Ramos (cell line): ENCODE data around the gene LTBP3.

ENCODE experiments used
- in situ Hi-C: fragments of 300-500 bp; cut with MboI; formaldehyde crosslinking; loops from one replicate; pipeline ENCODE4 v1.14.3; 2022; ENCODE audit warnings: low sequenced_read_pairs; ENCODE audit not compliant: unreplicated experiment

The LTBP3 gene

GRCh38 chr11:65498977-65499712 lies 59.0 kb downstream of the LTBP3 start, which contains the start of gene MALAT1:
Gene MALAT1, plus strand, starts transcription at chr11:65499045.
- in situ Hi-C loops = no loop called here

- in situ Hi-C loops = no loop called here
Observed at GRCh38 chr11:65498727-65498976, 59.5 kb downstream of the LTBP3 start.

DNA sequence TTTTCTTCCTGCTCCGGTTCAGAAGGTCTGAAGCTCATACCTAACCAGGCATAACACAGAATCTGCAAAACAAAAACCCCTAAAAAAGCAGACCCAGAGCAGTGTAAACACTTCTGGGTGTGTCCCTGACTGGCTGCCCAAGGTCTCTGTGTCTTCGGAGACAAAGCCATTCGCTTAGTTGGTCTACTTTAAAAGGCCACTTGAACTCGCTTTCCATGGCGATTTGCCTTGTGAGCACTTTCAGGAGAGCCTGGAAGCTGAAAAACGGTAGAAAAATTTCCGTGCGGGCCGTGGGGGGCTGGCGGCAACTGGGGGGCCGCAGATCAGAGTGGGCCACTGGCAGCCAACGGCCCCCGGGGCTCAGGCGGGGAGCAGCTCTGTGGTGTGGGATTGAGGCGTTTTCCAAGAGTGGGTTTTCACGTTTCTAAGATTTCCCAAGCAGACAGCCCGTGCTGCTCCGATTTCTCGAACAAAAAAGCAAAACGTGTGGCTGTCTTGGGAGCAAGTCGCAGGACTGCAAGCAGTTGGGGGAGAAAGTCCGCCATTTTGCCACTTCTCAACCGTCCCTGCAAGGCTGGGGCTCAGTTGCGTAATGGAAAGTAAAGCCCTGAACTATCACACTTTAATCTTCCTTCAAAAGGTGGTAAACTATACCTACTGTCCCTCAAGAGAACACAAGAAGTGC lies 60.0 kb downstream of the LTBP3 start:
- in situ Hi-C loops = no loop called here

DNA sequence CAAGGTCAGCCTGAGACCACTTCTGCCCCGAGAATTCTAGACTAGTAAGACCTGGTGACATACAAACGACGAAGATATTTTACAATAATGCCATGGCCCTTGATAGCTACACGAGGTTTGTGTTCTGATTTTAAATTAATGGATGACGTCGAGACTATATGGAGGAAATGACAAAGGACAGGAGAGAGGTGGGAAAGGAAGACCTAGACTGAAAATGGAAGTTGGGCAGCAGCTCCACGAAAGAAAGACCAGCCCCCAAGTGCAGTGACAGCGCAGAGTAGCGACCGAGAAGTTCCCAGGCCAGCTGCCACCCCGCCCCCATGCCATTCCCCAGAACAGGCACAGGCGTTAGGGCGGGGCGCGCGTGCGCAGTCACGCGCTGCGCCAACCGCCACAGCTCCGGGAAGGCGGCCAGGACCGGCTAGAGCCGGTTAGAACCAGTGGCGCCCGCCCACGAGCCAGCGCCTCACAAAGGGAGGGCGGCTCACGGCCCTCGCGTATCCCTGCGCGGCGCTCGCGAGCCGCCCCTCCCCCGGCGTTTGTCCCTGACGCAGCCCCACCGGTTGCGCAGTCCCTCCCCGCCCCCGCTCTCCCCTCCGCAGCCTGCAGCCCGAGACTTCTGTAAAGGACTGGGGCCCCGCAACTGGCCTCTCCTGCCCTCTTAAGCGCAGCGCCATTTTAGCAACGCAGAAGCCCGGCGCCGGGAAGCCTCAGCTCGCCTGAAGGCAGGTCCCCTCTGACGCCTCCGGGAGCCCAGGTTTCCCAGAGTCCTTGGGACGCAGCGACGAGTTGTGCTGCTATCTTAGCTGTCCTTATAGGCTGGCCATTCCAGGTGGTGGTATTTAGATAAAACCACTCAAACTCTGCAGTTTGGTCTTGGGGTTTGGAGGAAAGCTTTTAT lies 60.8 kb downstream of the LTBP3 start:
- in situ Hi-C loops = no loop called here

DNA sequence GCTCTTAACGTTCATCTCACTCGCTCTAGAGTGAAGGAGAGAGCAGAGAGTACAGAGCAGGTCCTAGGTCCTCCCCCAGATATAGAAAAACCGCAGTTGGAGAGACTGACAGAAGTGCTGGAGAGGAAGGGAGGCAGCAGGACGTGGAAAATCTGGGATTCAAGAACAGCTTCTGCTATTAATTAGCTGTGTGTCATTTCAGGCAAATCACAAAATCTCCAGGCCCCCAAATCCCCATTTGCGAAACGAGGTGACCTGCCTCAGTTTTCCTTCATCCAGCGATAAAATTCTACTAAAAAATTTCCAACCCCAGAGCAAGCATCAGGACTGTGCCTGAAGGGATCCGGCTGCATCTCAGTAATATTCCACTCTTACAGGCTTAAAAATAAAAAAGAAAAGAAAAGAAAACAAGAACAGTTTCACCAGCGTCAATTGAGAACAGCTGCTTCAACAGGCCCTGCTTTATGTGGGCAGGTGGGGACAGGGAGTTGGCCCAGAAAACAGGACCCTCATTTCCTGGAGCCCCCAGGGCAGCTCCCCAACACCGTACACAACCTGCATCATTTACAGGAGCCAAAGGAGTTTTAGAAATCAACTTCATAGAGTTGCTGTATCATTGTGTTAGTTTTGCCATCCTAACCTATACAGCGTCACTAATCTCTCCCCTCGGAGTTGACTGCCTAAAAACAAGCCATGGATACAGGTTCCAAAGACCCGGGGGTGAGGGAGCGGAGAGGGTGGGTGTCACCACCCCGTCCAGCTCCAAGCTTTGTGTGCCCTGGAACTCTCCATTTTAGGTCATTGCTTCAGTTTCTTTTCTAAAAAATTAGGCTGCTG lies 61.6 kb downstream of the LTBP3 start:
- in situ Hi-C loops = no loop called here

DNA sequence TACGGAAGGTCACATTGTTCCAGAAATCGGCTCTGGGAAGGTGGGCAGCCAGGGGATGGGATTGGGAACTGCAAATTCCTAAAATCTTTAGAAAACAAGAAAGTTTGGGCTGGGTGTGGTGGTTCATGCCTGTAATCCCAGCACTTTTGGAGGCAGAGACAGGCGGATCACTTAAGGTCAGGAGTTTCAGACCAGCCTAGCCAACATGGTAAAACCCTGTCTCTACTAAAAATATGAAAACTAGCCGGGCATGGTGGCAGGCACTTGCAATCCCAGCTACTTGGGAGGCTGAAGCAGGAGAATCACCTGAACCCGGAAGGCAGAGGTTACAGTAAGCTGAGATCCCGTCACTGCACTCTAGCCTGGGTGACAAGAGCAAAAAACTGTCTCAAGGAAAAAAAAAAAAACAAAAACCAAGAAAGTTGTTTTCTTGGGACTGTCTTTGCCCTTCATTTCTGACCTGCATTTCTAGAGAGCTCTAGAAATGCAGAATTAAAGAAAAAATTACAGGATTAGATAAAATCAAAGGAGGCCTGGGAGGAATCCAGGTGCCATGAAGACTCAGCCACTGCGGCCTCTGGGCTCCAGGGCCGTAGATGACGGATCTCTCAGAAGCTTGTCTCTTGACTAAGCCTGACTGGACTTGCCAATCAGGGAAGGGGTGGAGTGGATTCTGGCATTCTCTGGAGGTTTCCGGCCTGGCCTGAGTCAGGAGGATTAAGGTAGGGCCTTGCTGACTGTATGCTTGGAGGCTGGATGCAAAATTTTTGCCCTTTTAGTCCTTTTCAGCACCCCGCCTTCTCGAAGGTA lies 64.6 kb downstream of the LTBP3 start:
- in situ Hi-C loops = no loop called here

- in situ Hi-C loops = no loop called here
Observed at GRCh38 chr11:65492637-65493366, 65.4 kb downstream of the LTBP3 start.

- in situ Hi-C loops = no loop called here
Observed at GRCh38 chr11:65492387-65492636, 65.8 kb downstream of the LTBP3 start.

DNA sequence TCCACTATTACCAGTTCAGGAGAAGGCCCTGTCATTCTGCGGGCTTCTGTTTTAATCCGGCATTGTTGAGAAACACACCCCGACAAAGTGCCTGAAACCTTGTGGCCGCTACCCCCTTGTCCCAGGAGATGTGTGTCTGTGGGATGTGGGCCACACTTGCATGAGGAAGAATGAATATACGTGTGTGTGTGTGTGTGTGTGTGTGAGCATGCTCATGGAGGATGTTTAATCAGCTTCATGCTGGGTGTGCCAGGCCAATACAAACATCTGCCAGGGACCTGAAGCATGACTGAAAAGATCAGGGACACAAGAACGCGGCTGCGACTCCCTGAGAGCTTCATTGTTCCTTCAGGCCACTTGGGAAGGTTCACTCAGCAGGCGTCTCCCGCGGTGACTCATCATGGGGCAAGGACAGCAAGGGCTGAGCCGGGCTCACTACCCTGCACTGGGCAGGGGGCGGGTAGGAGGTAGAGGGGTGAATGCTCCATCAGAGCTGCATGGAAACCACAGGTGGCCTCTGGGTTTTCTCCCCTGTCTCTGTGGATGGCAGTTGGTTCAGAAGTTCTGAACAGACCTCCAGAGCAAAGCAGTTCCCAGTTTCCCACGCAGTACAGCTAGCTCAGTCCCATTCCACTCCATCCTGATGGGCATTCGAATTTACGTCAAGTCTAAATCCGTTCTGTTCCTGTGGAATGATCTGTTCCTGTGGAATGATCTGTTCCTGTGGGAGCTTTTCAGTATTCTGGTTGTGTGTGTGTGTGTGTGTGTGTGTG lies 66.4 kb downstream of the LTBP3 start:
- in situ Hi-C loops = no loop called here

- in situ Hi-C loops = no loop called here
Observed at GRCh38 chr11:65491163-65491465, 67.0 kb downstream of the LTBP3 start.

DNA sequence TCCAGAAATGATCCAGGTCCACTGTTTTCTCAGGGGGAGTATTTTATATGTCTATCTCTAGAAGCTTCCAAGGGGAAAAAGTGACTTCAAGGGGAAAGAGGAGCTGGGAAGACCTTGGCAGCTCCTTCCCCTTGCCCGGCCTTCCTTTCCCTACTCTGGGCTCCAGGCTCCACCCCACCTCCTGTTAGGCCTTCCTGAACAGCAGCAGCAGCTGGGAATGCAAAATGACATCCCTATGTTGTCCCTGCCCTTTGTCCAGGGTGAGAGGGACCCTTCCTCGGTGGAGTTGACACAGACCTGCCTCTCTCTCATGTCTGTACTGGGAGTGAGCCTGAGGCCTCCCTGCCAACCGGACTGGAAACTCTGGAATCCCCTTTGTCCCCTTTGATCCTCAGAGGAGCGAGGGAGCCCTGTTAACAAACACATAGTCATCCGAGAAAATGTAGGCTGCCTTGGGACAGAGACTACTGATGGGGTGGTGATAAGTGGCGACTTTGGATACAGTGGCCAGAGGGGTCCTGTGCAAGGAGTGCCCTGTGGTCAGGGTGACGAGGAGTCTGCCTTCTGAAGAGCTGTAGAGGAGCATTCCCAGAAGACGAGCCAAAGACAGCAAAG lies 68.3 kb downstream of the LTBP3 start:
- in situ Hi-C loops = no loop called here

GRCh38 chr11:65489035-65489705 lies 69.0 kb downstream of the LTBP3 start:
- in situ Hi-C loops = no loop called here
